Karpas-422 (cell line): Measurements from ENCODE around the gene GABRG2. TPM values are rescaled to one million over a fixed set of nuclear protein-coding genes. Genes with fewer than 3 reads are reported as not detected.
A peak's percentile ranks its signal among the peaks of the same experiment; 100 is the strongest.

ENCODE experiments used
- DNase-seq: peaks from one replicate; pipeline ENCODE4 v3.0.0-alpha.2; 2015
- H2AFZ ChIP-seq: fragments of 200-600 bp; sonication (generic); 2 replicates; pipeline ENCODE4 v1.6.1; 2014; ENCODE audit warnings: antibody characterized with exemption, low read length, mixed read lengths
- H3K27ac ChIP-seq: fragments of 200-600 bp; sonication (generic); 2 replicates; pipeline ENCODE4 v1.5.1; 2014; ENCODE audit warnings: mild to moderate bottlenecking, low read length, moderate library complexity
- H3K27me3 ChIP-seq: fragments of 200-600 bp; sonication (generic); 2 replicates; pipeline ENCODE4 v1.6.1; 2014; ENCODE audit warnings: low read length, mixed read lengths
- H3K36me3 ChIP-seq: fragments of 200-600 bp; sonication (generic); 2 replicates; pipeline ENCODE4 v1.6.1; 2014; ENCODE audit warnings: low read length, mixed read lengths; ENCODE audit not compliant: insufficient read depth
- H3K4me1 ChIP-seq: fragments of 200-600 bp; sonication (generic); 2 replicates; pipeline ENCODE4 v1.6.1; 2014; ENCODE audit warnings: mild to moderate bottlenecking, low read length, mixed read lengths
- H3K4me2 ChIP-seq: fragments of 200-600 bp; sonication (generic); 2 replicates; pipeline ENCODE4 v1.6.1; 2014; ENCODE audit warnings: low read length, low read depth, mild to moderate bottlenecking; ENCODE audit not compliant: poor library complexity, severe bottlenecking
- H3K4me3 ChIP-seq: fragments of 200-600 bp; sonication (generic); 2 replicates; pipeline ENCODE4 v1.5.1; 2014; ENCODE audit warnings: mild to moderate bottlenecking, antibody characterized with exemption, low read length, mixed read lengths
- H3K79me2 ChIP-seq: fragments of 200-600 bp; sonication (generic); 2 replicates; pipeline ENCODE4 v1.6.1; 2014; ENCODE audit warnings: mild to moderate bottlenecking, low read length, mixed read lengths
- H3K9ac ChIP-seq: fragments of 200-600 bp; sonication (generic); 2 replicates; pipeline ENCODE4 v1.6.0; 2014; ENCODE audit warnings: low read length
- H3K9me2 ChIP-seq: fragments of 200-600 bp; sonication (generic), shearing (Covaris generic); replicated peaks from 2 replicates; pipeline ENCODE4 v1.6.0; 2014; ENCODE audit warnings: mild to moderate bottlenecking, low read length, moderate library complexity; ENCODE audit not compliant: insufficient read depth
- H3K9me3 ChIP-seq: fragments of 300-700, 200-600 bp; sonication (generic); 2 replicates; pipeline ENCODE4 v1.6.1; 2014; ENCODE audit warnings: low read length, mixed read lengths
- H4K20me1 ChIP-seq: fragments of 200-600 bp; sonication (generic); 2 replicates; pipeline ENCODE4 v1.6.1; 2014; ENCODE audit warnings: mild to moderate bottlenecking, antibody characterized with exemption, low read length, low read depth; ENCODE audit not compliant: insufficient read depth
- total RNA-seq: library from RNA; depleted of rRNA; stranded (reverse); fragments of >200 nt; shearing (Covaris generic); gene quantifications from 2 replicates; pipeline ENCODE4 v1.2.3, GENCODE V29; 2014; ENCODE audit warnings: low replicate concordance

GABRG2 gene
- total RNA-seq, 1 experiment from 2014 or later = not detected

- Histone ChIP-seq H3K27me3 (no peaks in the 10 kb centered on the region), H3K9me2 (no peaks in the 10 kb centered on the region), H4K20me1 (no peaks in the 10 kb centered on the region), H3K27ac (no peak overlapping the region), H3K4me1 (no peaks in the 10 kb centered on the region), H3K9me3 (peaks cover 21% of the 10 kb centered on the region), H3K36me3 (no peaks in the 10 kb centered on the region), H3K4me2 (no peak overlapping the region), H3K4me3 (no peak overlapping the region), H2AFZ (no peak overlapping the region), H3K79me2 (no peaks in the 10 kb centered on the region), H3K9ac (no peak overlapping the region)
- DNase-seq = peak; percentile 46
These were observed 839 bp downstream of the GABRG2 start for GRCh38 chr5:162068412-162068811.

GRCh38 chr5:162068936-162069335 is 1.4 kb downstream of the GABRG2 start:
- no peak overlapping the region for H3K4me2 ChIP-seq

GRCh38 chr5:162078805-162079204 is 11.2 kb downstream of the GABRG2 start:
- Histone ChIP-seq H3K9me2 (no peaks in the 10 kb centered on the region), H3K9me3 (peaks cover 9% of the 10 kb centered on the region), H4K20me1 (no peaks in the 10 kb centered on the region), H3K4me1 (no peaks in the 10 kb centered on the region), H3K36me3 (no peaks in the 10 kb centered on the region), H2AFZ (no peak overlapping the region), H3K9ac (no peak overlapping the region), H3K4me3 (no peak overlapping the region), H3K4me2 (no peak overlapping the region), H3K27me3 (no peaks in the 10 kb centered on the region), H3K27ac (no peak overlapping the region), H3K79me2 (no peaks in the 10 kb centered on the region)
- no peak for DNase-seq

More at GRCh38 chr5:162068936-162069335, 1.4 kb downstream of the GABRG2 start:
- no peaks in the 10 kb centered on the region for H4K20me1 ChIP-seq
- H3K4me1 ChIP-seq = no peaks in the 10 kb centered on the region
- H3K9ac ChIP-seq = no peak overlapping the region
- H3K9me3 ChIP-seq = peaks cover 21% of the 10 kb centered on the region
- no peaks in the 10 kb centered on the region for H3K79me2 ChIP-seq
- H3K27me3 ChIP-seq = no peaks in the 10 kb centered on the region
- no peaks in the 10 kb centered on the region for H3K36me3 ChIP-seq
- H2AFZ ChIP-seq = no peak overlapping the region
- no peak for DNase-seq
- H3K4me3 ChIP-seq = no peak overlapping the region
- H3K27ac ChIP-seq = no peak overlapping the region
- H3K9me2 ChIP-seq = no peaks in the 10 kb centered on the region

GRCh38 chr5:162091336-162091735 is 23.8 kb downstream of the GABRG2 start:
- H3K9ac ChIP-seq = no peak overlapping the region
- no peak overlapping the region for H2AFZ ChIP-seq
- H3K9me3 ChIP-seq = peaks cover 22% of the 10 kb centered on the region
- H3K9me2 ChIP-seq = no peaks in the 10 kb centered on the region
- no peak overlapping the region for H3K27ac ChIP-seq
- no peak overlapping the region for H3K4me3 ChIP-seq
- no peaks in the 10 kb centered on the region for H4K20me1 ChIP-seq
- H3K36me3 ChIP-seq = no peaks in the 10 kb centered on the region
- no peak overlapping the region for H3K4me2 ChIP-seq
- no peaks in the 10 kb centered on the region for H3K4me1 ChIP-seq
- no peak for DNase-seq
- no peaks in the 10 kb centered on the region for H3K27me3 ChIP-seq
- no peaks in the 10 kb centered on the region for H3K79me2 ChIP-seq

DNA sequence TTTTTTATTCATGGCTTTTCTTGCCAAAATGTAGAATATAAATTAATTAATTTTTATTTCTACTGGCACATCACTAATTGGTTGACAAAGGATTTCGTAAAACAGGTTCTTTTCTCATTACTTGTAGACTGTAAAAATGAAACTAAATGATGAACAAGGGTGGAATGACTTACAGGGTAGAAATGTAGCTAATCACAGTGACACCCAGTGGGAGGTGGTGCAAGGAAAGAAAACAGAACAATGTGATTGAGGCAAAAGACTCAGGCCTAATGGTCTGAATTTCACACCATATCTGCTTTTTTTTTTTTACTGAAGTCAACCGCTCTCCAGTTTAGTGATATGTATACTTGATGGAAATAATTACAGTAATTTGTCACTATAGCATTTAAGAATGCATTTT is 28.9 kb downstream of the GABRG2 start:
- H3K9ac ChIP-seq = no peak overlapping the region
- H2AFZ ChIP-seq = no peak overlapping the region
- H3K4me2 ChIP-seq = no peak overlapping the region
- no peak overlapping the region for H3K27ac ChIP-seq
- no peaks in the 10 kb centered on the region for H3K79me2 ChIP-seq
- no peaks in the 10 kb centered on the region for H3K36me3 ChIP-seq
- no peaks in the 10 kb centered on the region for H4K20me1 ChIP-seq
- no peaks in the 10 kb centered on the region for H3K27me3 ChIP-seq
- DNase-seq = no peak
- H3K4me1 ChIP-seq = no peaks in the 10 kb centered on the region
- peaks cover 15% of the 10 kb centered on the region; the same call in 1 of the 2 replicates for H3K9me3 ChIP-seq
- no peak overlapping the region for H3K4me3 ChIP-seq
- no peaks in the 10 kb centered on the region for H3K9me2 ChIP-seq

GRCh38 chr5:162107591-162107990 is 40.0 kb downstream of the GABRG2 start:
- no peak overlapping the region for H3K27ac ChIP-seq
- H3K4me3 ChIP-seq = no peak overlapping the region
- no peak overlapping the region for H2AFZ ChIP-seq
- H3K36me3 ChIP-seq = no peaks in the 10 kb centered on the region
- H3K9me3 ChIP-seq = peaks cover 16% of the 10 kb centered on the region
- H3K9ac ChIP-seq = no peak overlapping the region
- no peaks in the 10 kb centered on the region for H4K20me1 ChIP-seq
- H3K9me2 ChIP-seq = no peaks in the 10 kb centered on the region
- DNase-seq = no peak
- H3K79me2 ChIP-seq = no peaks in the 10 kb centered on the region
- no peaks in the 10 kb centered on the region for H3K4me1 ChIP-seq
- no peak overlapping the region for H3K4me2 ChIP-seq
- H3K27me3 ChIP-seq = no peaks in the 10 kb centered on the region

- no peaks in the 10 kb centered on the region for H3K27me3 ChIP-seq
- H3K4me3 ChIP-seq = no peak overlapping the region
- no peaks in the 10 kb centered on the region for H3K79me2 ChIP-seq
- no peak for DNase-seq
- no peak overlapping the region for H3K4me2 ChIP-seq
- H3K4me1 ChIP-seq = no peaks in the 10 kb centered on the region
- H4K20me1 ChIP-seq = no peaks in the 10 kb centered on the region
- no peak overlapping the region for H3K27ac ChIP-seq
- no peaks in the 10 kb centered on the region for H3K36me3 ChIP-seq
- no peaks in the 10 kb centered on the region for H3K9me2 ChIP-seq
- H3K9me3 ChIP-seq = peaks cover 9% of the 10 kb centered on the region
- H3K9ac ChIP-seq = no peak overlapping the region
- no peak overlapping the region for H2AFZ ChIP-seq
These were observed 52.2 kb downstream of the GABRG2 start for GRCh38 chr5:162119801-162120200.

DNA sequence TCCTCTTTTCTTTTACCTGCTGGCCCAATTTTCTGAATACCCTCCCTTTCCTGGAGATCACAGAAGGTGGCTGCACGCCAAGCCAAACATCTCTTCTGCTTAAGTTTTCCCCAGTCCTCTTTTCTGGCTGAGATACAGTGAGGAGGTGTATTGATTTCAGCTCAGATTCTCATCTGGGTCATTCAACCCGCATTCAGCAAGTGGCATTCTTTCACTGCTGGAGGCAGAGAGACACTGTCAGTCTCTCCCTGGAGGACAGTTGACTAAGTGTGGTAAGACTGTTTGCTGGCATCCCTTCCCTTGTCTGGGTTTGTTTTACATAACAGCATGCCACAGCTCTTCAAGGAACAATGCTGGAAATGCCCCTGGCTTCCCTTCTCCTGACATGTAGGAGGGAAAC is 60.5 kb downstream of the GABRG2 start:
- Histone ChIP-seq H3K27ac (no peak overlapping the region), H3K4me1 (no peaks in the 10 kb centered on the region)
- DNase-seq = no peak

GRCh38 chr5:162132348-162132747 is 64.8 kb downstream of the GABRG2 start:
- Histone ChIP-seq H3K9me3 (peaks cover 22% of the 10 kb centered on the region), H3K4me1 (no peaks in the 10 kb centered on the region), H3K27me3 (no peaks in the 10 kb centered on the region), H3K27ac (no peak overlapping the region), H4K20me1 (no peaks in the 10 kb centered on the region), H2AFZ (no peak overlapping the region), H3K4me3 (no peak overlapping the region), H3K4me2 (no peak overlapping the region), H3K36me3 (no peaks in the 10 kb centered on the region), H3K79me2 (no peaks in the 10 kb centered on the region), H3K9ac (no peak overlapping the region), H3K9me2 (no peaks in the 10 kb centered on the region)
- DNase-seq = no peak

More for the DNA sequence above, 60.5 kb downstream of the GABRG2 start:
- Histone ChIP-seq H3K79me2 (no peaks in the 10 kb centered on the region), H3K9ac (no peak overlapping the region), H4K20me1 (no peaks in the 10 kb centered on the region), H2AFZ (no peak overlapping the region), H3K4me2 (no peak overlapping the region), H3K9me3 (peaks cover 24% of the 10 kb centered on the region), H3K4me3 (no peak overlapping the region), H3K9me2 (no peaks in the 10 kb centered on the region), H3K27me3 (no peaks in the 10 kb centered on the region), H3K36me3 (no peaks in the 10 kb centered on the region)
